Measurements from ENCODE around the gene ROM1.

ROM1 gene

GRCh38 chr11:62601372-62602140, 11.5 kb upstream of the ROM1 start, which contains the start of gene MTA2:
Gene MTA2 (minus strand): TSS chr11:62601865. CDS start chr11:62601450, 415 bp downstream.
- peak within 1 kb of the TSS; percentile 93 for H3K4me3 ChIP-seq (ENCODE audit: low read depth, low read length)
- TF ChIP-seq MAX (IDR thresholded peaks at IDR 0.05; ENCODE audit: low read depth, low read length): peak; percentile 74
- TF ChIP-seq, protein P1, sequence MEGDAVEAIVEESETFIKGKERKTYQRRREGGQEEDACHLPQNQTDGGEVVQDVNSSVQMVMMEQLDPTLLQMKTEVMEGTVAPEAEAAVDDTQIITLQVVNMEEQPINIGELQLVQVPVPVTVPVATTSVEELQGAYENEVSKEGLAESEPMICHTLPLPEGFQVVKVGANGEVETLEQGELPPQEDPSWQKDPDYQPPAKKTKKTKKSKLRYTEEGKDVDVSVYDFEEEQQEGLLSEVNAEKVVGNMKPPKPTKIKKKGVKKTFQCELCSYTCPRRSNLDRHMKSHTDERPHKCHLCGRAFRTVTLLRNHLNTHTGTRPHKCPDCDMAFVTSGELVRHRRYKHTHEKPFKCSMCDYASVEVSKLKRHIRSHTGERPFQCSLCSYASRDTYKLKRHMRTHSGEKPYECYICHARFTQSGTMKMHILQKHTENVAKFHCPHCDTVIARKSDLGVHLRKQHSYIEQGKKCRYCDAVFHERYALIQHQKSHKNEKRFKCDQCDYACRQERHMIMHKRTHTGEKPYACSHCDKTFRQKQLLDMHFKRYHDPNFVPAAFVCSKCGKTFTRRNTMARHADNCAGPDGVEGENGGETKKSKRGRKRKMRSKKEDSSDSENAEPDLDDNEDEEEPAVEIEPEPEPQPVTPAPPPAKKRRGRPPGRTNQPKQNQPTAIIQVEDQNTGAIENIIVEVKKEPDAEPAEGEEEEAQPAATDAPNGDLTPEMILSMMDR (IDR thresholded peaks at IDR 0.05; ENCODE audit: low read depth, low read length): no peak
- peak; percentile 34 for TF ChIP-seq MYC (IDR thresholded peaks at IDR 0.05; ENCODE audit: low read depth, low read length)
- peak; percentile 65 for TF ChIP-seq POLR2A (IDR thresholded peaks at IDR 0.05; ENCODE audit: extremely low read depth, insufficient read length)
- peak; percentile 99 for DNase-seq (ENCODE audit: low read depth)

GRCh38 chr11:62602141-62603071, 10.7 kb upstream of the ROM1 start:
- H3K4me3 ChIP-seq (ENCODE audit: low read depth, low read length): peak overlapping the region; percentile 49
- no peak for DNase-seq (ENCODE audit: low read depth)
- TF ChIP-seq, protein P1 (IDR thresholded peaks at IDR 0.05; ENCODE audit: low read depth, low read length): no peak

- no peak for DNase-seq (ENCODE audit: low read depth)
- H3K4me3 ChIP-seq (ENCODE audit: low read depth, low read length): no peak overlapping the region
- TF ChIP-seq, protein P1 (IDR thresholded peaks at IDR 0.05; ENCODE audit: low read depth, low read length): no peak
- TF ChIP-seq POLR2A (IDR thresholded peaks at IDR 0.05; ENCODE audit: extremely low read depth, insufficient read length) (no peak), MAX (IDR thresholded peaks at IDR 0.05; ENCODE audit: low read depth, low read length) (no peak), MYC (IDR thresholded peaks at IDR 0.05; ENCODE audit: low read depth, low read length) (no peak)
Observed at GRCh38 chr11:62603072-62603408, 10.0 kb upstream of the ROM1 start.

GRCh38 chr11:62603776-62604299, 9.2 kb upstream of the ROM1 start:
- TF ChIP-seq MYC (IDR thresholded peaks at IDR 0.05; ENCODE audit: low read depth, low read length) (no peak), POLR2A (IDR thresholded peaks at IDR 0.05; ENCODE audit: extremely low read depth, insufficient read length) (no peak), MAX (IDR thresholded peaks at IDR 0.05; ENCODE audit: low read depth, low read length) (no peak)
- TF ChIP-seq, protein P1 (IDR thresholded peaks at IDR 0.05; ENCODE audit: low read depth, low read length): no peak
- no peak for DNase-seq (ENCODE audit: low read depth)
- H3K4me3 ChIP-seq (ENCODE audit: low read depth, low read length): no peak overlapping the region

DNA sequence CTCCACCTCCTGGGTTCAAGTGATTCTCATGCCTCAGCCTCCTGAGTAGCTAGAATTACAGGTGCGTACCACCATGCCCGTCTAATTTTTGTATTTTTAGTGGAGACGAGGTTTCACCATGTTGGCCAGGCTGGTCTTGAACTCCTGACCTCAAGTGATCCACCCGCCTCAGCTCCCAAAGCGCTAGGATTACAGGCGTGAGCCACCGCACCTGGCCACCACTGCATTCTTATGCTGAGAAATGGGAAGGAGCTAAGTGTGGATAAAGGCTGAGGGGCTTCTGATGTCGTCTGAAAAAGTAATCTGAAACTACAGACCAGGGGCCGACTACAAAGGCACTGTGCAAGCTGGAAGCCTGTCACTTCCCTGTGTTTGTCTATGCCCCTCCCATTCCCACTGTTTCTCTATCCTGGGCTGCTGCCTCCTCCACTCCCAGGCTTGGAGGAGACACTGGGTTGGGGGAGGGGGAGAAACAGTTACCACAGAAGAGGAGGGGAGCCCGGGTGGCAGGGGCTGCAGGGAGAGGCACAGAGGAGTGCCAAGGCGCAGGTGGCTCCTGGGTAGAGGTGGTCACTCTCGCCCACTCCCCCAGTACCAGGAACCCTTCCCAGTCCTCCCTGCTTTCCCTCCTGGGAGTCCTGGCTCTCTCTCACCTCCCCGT, 8.5 kb upstream of the ROM1 start:
- no peak for TF ChIP-seq MAX (IDR thresholded peaks at IDR 0.05; ENCODE audit: low read depth, low read length)
- TF ChIP-seq POLR2A (IDR thresholded peaks at IDR 0.05; ENCODE audit: extremely low read depth, insufficient read length): no peak
- TF ChIP-seq, protein P1 (IDR thresholded peaks at IDR 0.05; ENCODE audit: low read depth, low read length): no peak
- TF ChIP-seq MYC (IDR thresholded peaks at IDR 0.05; ENCODE audit: low read depth, low read length): no peak
- H3K4me3 ChIP-seq (ENCODE audit: low read depth, low read length): no peak overlapping the region
- no peak for DNase-seq (ENCODE audit: low read depth)

Measured in NB4 (cell line).